Islet of Langerhans (tissue), 1 donor: ENCODE data around the gene TM4SF18.

Experiments used
- FAIRE-seq: peaks from one replicate; lab custom pipeline; 2011; peaks lifted over from hg19 to GRCh38; lab: Jason Lieb, UNC

The TM4SF18 gene

GRCh38 chr3:149283401-149283800, 50.0 kb downstream of the TM4SF18 start:
- FAIRE-seq, result no peak

GRCh38 chr3:149282836-149283235, 50.6 kb downstream of the TM4SF18 start:
- no peak for FAIRE-seq

- FAIRE-seq, result no peak
These were observed 51.1 kb downstream of the TM4SF18 start for GRCh38 chr3:149282322-149282721.

- FAIRE-seq, result no peak
These were observed 52.6 kb downstream of the TM4SF18 start for GRCh38 chr3:149280671-149281349.

DNA sequence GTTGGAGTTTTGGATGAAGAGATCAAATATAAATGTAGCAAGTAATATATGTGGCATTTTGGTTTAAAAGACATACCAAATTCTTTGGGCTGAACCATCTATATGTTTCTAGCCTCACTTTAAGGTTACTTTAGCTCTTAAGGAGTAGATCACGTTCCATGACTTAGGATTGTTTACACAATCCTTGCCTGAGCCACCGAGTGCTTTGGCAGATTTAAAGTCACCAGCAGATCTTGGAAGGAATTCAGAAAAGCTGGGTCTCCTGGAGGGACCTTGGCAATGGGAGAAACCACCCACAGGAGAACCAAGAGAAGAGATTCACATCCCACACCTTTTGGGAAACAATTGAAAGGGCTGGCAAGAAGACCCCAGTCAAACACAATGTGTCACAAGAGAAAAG, 54.5 kb downstream of the TM4SF18 start:
- FAIRE-seq, result no peak

- peak; percentile 91 for FAIRE-seq
These were observed 56.1 kb downstream of the TM4SF18 start for GRCh38 chr3:149277331-149277813.

GRCh38 chr3:149276619-149277018, 56.8 kb downstream of the TM4SF18 start:
- no peak for FAIRE-seq

GRCh38 chr3:149274220-149274619, 59.2 kb downstream of the TM4SF18 start:
- FAIRE-seq, result no peak

DNA sequence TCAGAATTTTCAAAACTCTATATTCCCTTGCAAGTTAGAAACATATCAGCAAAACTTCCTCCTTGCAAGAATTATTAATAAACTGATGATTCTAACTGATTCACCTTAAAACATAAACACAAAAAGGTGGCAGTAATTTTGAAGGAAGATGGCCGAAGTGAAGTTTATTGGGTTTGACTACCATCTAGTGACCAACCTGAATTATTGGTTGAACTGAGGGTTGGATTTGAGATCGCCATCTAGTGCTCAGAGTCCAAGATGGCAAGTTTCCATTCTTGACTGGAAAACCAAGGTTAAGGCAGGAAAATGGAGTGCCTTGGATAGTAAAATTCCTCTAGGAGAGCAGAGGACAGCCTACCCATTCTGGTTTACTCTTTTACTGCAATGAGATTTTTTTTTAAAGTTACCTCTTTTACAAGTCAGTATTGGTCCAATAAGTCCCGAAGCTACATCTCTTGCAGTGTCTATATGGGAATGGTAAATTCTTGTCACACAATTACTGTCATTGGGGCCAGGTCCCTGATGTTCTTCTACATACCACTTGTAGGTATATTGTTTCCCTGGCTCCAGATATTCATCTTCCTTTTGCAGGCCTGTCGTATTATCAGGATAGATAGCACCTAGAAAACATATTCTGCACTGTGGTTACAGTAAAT, 60.2 kb downstream of the TM4SF18 start:
- FAIRE-seq, result peak; percentile 99

DNA sequence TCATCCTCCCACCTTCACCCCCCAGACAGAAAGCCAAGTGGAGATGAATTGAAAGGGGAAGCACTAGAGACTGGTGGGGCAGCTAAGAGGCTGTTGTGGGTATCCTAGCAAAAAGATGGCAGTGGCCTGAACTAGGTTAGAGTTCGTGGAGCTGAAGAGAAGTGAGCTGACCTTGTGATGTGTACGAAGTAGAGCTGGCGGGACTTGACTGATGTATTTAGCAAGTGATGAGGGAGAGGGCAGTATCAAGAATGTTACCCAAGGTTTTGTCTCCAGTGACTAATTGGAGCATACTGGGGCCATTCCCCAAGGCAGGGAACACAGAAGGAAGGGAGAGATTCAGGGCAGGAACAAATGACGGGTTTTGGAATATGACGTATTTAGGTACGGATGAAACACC, 61.8 kb downstream of the TM4SF18 start:
- no peak for FAIRE-seq

DNA sequence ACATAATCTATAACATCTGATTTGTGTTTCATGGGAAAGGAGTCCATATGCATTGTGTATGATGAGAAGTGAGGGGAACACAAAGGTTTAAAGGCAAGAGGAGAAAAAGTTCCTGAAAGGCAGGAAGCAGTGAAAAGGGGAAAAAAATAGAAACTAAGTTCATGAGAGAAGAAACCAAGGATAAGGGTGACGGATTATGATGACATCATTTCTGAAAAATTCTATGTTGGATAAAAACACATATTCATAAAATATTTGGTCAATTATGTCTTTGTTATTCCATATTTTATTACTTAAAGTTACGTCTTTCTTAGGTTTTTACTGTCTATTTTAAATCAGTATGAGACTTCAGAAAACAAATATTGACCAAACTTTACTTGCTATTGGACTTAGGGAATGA, 63.3 kb downstream of the TM4SF18 start:
- FAIRE-seq, result no peak

DNA sequence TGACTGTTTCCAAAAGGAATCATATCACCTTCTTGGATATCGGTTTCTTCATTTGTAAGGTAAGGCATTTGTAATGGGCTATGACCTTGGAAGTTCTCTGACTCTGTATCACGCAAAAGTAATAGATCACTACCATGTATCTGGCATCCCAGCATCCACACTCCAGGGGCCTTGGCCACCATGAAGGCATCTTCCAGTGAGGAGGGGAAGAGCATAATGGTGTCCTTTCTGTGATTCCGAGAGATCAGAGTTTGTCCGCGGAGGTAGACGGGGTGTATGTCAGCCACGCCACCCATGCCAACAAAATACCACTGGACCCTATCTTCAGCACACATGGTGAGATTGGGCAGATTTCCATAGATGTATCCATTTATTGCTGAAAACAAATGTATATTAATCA, 63.7 kb downstream of the TM4SF18 start:
- no peak for FAIRE-seq
